GM03348 (cell line): ENCODE measurements around the gene GNL2.
"Not testable (repeated sequence)": the region's sequence is repeated elsewhere in the genome, so short reads cannot be mapped to it uniquely, and the experiment has no call there.

Experiments used
- DNase-seq: peaks from one replicate; pipeline ENCODE4 v3.0.0; 2012; ENCODE audit warnings: low spot score

Gene GNL2

DNA sequence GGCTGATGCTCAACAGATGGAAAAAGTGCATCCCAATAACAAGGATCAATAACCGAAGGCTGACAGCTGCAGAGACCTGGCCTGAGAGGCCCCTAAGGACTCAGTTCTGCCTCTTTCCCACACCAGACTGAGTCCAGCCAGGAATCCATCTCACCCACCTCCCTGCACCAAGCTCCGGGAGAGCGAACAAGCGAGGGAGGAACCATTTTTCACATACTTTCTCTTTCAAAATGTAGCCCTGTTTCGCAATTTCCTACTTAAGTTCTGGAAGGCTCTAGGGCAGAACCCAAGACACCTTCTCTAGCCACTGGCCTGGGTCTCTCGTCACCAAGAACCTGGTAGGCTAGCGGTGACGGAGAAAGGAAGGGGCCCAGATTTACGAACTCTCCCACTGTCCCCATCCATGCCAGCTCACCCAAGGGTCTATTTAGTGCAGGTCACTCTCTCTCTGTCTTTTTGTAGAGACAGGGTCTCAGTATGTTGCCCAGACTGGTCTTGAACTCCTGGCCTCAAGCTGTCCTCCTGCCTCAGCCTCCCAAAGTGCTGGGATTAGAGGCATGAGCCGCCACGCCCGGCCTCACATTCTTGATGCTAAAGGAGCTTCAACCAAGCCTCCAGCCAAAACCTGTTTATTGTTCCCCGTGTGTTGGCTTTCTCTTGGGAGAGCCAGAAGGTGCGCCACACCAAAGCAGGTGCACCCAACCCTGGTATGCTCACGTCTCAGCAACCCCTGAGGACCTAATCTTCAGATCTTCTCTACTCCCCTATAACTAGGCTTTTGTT lies 10.9 kb upstream of the GNL2 start:
- DNase-seq, result peak; percentile 83

DNA sequence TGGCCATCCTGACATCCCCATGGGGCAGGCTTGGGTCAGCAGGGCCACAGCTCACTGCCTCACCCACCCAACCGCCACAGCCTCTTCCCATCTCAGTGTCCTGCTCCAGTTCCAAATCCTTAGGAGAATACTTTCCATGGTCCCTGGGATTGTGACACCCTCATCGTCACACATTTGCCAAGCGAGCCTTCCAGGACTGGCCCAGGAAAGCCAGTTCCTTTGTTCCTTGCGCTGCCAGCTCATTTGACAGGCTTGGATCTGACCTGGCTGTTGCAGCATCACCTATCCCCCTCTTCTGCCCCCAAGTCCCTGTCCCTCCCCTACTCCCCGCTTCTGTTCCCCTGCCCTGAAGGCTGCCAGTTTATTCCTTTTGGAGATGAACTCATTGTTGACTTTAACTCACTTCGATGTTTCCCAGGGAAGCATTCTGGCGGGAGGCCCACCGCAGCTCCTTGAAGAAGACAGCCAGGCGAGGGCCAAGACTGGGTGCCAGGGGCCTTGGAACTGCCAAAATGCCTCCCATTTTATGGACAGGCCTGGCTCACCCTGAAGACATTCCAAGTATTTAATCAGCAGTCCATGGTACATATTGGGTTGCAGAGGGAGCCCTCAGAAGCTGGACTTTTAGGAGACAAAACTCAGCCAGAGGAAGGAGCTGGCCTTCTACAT lies 10.2 kb upstream of the GNL2 start:
- DNase-seq, result peak; percentile 68

DNA sequence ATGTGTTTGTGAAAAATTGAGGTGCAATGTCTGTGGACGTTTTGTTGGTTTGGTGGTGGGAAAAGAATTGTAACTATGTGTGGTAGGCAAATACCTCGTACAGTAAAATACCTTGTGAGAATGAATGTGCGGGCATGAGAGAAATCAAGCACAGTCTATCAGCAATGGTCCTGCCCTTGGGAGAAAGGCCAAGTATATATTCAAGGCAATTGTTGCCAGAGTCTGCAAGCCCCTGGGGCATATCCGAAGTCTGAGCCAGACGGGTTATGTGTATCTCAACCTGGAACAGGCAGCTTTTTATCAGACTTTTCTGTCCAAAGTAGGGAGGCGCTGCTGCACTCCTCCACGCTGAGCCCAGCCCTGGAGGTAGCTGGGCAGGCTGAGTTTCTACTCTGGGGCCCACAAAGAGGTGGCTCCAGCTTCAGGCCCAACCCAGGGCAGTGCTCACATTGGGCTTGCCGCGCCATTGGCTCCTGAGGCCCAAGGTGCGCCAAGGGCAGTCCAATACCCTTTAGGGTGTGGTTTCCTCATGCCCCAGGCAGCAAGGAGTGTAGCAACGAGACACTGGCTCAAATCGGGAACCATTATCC lies 9.4 kb upstream of the GNL2 start:
- DNase-seq, result no peak

DNA sequence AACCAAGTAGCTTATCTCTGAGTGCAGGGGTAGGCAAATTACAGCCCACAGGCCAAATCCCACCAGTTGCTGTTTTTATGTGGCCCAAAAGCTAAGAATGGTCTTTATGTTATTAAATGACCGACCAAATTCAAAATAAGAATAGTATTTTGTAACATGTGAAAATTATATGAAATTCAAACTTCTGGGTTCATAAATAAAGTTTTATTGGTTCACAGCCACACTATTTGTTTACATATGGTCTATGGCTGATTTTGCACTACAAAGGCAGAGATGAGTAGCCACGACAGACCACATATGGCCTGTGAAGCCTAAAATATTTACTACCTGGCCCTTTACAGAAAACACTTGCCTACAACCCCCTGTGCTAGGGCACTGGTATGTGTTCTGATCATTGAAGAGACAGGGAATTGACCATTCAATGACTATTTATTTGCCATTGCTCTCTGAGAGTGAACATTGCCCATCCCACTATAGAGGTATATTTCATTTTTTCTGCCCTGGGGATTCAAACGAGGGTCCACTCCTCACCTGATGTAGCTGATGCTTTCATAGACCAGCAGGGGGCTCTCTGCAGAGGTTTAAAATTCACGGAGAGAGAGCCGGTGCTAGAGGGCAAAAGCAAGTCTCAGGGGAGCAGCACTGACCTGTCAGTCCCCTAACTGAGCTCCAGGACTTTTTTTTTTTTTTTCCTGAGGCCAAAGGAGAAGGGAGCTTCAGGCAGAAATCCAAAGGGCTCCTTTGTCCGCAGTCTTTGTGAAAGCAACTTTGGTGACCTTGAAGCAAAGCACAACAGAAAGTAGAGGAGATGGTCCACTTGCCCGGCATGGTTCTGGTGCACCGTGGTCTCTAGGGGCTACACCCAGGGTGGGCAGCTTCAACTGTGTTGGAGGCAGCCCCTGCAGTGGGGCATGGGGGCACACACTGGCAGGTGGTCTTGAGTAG lies 7.3 kb upstream of the GNL2 start:
- peak; percentile 67 for DNase-seq

DNA sequence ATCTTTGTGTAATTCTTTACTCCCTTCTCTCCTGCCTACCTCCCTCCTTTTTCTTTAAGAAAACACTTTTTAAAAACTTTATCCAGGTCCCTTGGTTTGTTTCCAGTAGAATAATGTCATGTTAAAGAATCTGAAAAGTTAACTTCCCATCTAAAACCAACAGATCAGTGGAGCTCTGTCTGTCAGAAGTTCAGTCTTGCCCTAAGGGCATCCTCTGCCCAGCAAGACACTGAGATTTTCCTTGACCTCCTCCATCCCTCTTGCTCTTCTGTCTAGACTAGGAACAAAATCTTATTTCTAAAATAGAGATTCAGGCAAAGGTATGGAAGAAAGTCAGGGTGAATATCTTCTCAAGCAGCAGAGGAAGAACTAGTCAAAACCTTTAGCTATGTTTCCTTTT lies 5.7 kb upstream of the GNL2 start:
- DNase-seq, result no peak

DNA sequence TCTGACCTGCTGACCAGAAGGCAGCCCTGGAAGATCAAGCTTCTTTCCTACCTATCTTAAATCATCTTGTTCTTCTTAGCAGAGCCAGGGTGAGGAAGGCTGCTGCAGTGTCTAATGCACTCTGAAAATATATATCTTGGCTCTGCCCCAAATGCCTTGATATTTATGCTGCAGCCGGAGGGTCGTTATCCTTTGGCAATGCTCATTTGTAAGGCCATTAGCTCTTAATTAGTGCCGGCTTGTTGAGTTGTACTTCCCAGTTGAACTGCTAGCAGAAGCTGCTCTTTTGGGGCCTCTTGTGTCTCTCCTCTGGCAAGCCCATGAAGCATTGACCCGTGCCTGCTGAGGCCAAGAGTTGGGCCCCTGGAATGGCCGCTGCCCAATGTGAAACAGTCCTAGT lies 4.2 kb upstream of the GNL2 start:
- no peak for DNase-seq

DNA sequence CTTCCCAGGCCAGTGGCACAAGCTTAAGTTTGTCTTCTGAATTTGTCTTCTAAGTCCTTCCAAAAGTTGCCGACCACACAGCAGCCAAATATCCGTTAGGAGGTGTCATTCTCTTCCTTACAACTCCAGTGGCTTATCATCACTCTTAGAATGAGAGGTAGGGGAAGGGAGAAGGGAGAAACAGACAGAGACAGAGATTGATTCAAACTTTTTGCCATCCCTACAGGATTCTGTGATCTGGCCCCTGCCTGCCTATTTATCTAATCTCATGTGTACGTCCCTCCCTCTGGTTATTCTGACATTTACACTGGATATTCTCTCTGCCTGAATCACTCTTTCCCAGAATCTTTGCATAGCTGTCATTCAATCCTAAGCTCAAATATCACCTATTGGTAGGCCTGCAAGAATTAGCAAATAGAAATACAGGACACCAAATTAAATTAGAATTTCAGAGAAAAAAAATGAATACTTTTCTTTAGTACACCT lies 488 bp upstream of the GNL2 start:
- DNase-seq, result no peak

DNA sequence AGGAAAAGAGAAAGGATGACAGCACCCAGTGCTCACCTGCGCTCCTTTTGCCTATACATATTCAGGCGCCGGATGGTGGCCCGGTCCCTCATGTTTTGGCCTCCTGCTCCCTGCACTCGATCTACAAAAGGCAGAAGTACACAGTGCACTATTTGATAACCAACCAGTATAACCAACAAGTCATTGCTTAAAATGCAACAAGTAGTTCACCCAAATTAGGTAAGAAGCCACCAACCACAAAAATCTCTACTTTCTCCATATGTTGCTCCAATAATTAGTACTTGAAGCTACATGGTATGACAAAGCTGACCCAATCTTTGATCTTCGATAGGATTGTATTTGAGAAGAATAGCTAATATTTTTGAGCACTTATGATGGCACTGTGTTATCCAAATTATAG lies 2.0 kb downstream of the GNL2 start:
- DNase-seq, result no peak

DNA sequence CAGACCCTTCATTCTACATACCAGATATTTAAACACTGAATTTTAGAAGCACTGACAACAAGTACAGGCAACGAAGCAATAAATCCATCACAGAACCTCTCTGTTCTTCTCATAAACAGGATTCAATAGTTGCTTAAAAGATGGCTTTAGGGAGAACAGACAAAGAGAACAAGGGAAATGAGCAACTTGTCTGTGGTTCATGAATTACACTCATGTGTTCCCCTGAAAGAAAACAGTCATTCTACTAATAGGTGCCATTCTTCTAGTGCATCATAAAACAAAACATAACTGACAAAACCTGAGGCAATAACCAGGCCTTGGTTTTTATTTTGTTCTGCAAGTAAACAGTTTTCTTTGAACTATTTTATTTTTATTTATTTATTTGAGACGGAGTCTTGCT lies 6.8 kb downstream of the GNL2 start:
- DNase-seq, result no peak

DNA sequence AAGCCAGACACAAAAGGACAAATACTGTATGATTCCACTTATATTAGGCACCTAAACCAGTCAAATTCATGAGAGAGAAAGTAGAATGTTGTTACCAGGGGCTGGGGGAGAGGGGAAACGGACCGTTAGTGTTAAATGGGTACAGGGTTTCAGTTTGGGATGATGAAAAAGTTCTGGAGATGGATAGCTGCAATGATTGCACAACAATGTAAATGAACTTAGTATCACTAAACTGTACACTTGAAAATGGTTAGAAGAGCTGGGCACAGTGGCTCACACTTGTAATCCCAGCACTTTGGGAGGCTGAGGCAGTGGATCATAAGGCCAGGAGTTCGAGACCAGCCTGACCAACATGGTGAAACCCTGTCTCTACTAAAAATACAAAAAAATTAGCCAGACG lies 11.2 kb downstream of the GNL2 start:
- DNase-seq, result not testable (repeated sequence)

DNA sequence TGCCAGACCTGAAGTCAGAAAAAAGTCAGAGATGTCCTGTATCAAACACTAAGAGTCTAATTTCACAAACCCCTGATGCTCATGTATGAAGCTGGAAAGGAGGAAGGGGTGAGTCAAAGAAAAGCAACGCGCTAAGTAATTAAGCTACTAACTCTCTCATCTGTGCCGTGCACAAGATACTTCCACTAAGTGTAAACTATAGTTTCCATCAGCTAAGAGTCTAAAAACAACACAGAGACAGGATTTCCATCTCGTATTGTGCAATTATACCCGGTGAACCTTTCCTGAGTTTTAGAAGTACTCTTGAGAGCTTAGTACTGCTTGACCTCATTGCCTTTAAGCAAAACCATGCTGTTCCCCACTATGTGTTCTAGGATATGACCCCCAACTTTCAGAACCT lies 20.0 kb downstream of the GNL2 start:
- no peak for DNase-seq

DNA sequence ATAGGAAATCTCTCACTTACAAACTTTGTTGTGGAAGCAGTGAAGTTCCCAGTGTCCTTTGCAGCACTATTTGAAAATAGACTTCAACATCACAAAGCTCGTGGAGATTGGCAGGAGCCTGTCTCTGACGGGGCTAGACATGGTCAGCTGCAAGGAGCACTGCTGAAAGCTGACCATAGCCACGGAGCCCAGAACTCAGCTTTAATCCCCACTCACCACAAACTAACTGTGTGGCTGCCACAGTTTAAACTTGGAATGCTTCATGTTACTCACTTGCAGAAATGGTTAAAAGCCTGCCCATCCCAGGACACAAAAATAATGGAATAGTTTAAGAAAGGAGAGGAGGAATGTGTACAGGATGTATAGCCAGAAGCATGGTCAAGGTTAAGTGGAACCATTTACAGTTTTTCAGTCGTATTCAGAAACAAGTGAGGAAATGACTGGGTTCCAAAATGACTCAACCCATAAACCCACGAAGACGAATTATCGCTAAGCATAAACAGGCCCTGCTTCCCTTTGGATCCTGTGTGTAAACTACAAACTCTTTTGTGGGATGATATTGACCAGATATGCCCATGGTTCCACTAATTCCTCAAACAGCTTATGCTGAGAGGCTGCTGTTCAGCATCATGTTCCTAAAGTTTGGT lies 20.8 kb downstream of the GNL2 start:
- peak; percentile 60 for DNase-seq

DNA sequence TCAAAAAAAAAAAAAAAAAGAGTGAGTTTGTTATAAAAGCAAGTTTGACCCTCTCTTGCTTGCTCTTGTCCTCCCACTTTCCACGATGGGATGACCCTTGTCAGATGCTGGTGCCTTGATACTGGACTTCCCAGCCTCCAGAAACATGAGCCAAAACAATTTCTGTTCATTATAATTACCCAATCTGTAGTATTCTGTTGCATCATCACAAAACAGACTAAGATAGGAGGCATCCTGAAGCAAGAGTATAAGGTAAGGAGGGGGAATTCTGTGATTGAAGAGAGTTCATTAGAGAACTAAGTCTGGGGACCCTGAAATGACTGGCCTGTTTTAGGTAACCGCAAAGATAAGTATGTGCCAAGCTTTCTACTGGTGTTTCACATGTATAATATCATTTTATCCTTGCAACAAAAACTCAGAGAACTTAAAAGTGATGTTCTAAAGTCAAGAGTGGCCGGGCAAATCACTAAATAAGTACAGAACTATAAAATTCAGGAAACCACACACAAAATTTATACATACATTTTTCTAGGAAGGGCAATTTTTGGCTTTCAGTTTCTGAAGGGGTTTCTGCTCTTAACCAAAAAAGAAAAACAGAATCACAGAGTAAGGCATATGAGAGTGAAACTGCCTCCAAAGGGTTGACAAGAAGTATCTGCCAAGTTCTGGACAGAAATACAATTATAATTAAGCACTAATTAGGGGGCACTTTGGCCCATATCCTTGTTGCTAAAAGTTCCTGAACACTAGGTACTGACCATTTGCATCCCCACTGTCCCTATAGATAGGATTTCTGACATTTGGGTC lies 25.0 kb downstream of the GNL2 start:
- no peak for DNase-seq

DNA sequence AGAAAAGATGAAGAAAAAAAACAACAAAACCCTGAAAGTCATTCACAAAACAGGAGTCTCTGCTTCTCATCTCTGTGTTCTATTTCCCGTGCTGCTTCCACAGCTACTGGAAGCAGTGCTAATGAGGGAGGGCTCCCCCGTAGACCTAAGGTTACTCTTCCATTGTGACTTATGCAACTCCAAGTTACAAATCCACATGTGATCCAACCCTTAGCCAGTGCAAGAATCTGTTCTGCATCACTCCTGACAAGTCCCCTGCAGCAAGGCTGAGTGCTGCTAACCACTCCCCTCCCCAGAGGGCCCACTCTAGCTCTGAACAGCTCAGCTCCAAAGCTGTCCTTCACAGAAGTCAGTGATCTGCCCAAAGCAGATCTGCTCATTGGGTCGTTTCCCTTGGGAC lies 28.7 kb downstream of the GNL2 start:
- DNase-seq, result no peak

DNA sequence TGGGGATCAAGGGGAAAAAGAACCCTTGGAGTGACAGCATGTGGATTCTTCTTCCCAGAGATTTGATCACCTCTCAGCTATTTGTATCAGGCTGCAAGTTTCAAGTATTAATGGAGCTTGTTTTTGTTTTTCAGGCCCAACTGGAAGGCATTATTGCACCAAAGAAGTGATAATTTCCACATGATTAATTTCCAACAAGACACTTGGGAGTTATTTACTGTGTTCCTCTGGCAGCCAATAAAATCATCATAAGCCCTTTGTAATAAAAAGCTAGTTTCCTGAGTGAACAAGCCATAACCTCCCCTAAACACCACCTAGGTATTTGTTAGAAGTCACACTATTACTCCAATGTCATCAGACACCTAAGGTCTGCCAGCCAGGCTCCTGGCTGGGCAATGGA lies 30.8 kb downstream of the GNL2 start:
- no peak for DNase-seq

DNA sequence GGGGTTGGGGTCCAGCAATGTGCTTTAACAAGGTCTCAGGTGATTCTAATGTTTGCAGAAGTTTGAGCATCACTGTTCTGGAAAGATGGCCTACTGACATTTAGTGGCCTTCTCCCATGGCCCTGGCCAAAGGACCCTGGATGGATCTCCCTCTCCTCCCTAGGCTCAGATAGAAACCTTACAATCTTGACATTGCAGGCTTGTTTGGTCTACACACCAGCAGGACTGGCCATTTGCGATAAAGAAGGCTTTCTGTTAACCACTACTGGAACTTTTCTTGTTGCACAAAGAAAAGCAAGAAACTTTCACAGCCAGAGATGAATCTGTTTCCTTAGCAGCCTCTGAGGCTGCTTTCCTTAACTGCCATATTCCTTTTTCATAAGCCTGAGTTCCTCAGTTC lies 32.8 kb downstream of the GNL2 start:
- DNase-seq, result no peak

DNA sequence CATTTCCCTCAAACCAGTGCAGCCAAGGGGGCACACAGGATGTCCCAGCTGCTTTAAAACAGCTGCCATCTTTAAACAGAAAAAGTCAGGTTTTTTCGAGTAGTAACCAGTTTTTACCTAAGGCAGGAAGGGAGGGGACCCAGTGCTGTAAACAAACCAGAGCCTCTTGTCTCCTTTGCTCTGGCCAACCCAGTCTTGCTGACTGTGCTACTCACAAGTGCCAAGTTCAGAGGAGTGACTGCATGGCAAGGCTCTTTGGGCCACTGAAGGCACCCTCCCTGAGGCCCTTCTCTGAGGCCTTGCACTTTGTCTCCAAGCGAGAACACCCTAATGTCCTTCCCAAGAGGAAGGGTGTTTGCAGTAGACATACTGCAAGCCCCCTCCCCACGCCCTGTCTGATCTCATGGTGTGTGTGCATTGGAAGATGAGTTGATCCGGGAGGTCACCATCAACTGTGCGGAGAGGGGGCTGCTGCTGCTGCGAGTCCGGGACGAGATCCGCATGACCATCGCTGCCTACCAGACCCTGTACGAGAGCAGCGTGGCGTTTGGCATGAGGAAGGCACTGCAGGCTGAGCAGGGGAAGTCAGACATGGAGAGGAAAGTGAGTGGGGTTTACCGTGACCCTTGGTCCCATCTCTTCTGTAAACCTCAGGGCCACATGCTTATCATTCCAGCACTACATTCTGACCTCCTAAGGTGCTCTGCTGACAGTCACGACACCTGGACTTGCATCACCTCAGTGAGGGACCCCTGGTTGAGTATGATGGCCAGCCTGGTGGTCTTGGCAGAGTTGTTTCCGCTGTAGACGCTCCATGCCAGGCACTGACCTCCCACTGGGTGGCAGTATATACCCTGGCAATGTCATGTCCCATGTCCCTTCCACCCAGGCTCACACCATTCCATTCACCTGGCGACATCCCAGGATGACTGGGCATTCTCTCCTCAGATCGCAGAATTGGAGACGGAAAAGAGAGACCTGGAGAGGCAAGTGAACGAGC lies 34.3 kb downstream of the GNL2 start:
- DNase-seq, result peak; percentile 60

DNA sequence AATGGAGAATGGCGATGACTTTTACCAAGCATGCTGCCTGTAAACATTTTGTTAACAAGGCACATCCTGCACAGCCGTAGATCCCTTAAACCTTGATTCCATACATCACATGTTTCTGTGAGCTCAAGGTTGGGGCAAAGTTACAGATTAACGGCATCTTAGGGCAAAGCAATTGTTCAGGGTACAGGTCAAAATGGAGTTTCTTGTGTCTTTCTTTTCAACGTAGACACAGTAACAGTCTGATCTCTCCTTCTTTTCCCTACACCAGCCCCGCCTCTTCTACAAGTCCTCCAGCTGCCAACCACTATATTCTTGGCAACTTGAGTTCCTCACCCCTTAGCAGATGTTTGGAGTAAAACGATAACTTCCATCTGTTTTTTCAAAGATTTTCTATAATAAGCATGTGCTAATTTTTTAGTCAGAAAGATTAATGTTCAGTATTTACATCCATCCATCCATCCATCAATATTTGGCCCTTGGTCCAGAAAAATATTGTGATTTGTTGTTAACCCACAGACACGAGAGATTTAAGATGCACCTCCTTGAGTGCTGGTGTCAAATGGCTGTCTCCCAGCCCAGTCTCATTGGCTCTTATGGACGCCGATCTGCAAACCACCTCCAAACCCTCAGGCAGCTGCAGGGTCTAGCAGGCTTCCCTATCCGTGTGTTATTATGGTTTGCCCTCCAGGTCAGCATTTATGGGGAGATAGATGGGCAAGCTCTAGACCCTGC lies 35.2 kb downstream of the GNL2 start:
- peak; percentile 26 for DNase-seq

DNA sequence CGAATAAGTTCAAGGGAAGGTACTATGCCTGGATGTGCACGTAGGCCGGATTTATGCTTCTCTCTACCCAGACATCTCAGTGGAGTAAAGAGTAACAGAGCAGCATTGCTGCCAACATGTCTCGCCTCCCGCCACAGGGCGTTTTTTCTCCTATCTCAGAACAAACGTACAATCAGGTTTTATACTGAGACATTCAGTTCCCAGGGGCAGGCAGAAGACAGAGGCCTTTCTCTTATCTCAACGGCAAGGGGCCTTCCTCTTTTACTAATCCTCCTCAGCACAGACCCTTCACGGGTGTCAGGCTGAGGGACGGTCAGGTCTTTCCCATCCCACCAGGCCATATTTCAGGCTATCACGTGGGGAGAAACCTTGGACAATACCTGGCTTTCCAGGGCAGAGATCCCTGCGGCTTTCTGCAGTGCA lies 35.8 kb downstream of the GNL2 start:
- DNase-seq, result not testable (repeated sequence)
